Epidermal melanocyte (primary cell): Measurements from ENCODE around the gene CAMK2D.
"Not testable (repeated sequence)": the region's sequence is repeated elsewhere in the genome, so short reads cannot be mapped to it uniquely, and the experiment has no call there.

Experiments
- DNase-seq: peaks from one replicate; pipeline ENCODE4 v3.0.0; 2011; ENCODE audit warnings: low spot score; ENCODE audit not compliant: insufficient read length

Gene CAMK2D

DNA sequence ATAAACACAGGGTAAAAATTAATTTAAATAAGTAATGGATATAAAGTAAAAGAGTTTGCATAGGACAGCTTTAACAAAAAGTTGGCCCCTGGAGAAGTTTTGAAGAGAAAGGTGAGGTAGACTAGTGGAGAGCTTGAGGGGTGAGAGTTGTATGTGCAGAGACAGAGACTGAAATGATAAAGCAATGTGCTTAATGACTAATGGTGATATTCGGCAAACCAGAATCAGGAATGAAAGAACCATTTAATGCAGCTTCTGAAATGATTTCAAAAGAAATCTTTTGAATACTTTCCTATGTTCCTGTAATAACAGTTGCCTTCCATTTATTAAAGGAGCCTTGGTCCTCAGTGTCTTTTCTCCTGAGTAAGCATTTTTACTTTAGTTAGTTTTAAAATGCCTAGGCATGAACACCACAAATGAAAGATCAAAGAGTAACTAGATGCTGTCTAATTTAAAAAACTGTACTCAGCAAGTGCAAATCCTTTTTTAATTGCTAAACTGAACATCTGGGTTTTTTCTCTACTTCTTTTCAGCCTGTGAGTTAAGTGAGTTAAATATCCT is 28.5 kb downstream of the CAMK2D start:
- DNase-seq: no peak

DNA sequence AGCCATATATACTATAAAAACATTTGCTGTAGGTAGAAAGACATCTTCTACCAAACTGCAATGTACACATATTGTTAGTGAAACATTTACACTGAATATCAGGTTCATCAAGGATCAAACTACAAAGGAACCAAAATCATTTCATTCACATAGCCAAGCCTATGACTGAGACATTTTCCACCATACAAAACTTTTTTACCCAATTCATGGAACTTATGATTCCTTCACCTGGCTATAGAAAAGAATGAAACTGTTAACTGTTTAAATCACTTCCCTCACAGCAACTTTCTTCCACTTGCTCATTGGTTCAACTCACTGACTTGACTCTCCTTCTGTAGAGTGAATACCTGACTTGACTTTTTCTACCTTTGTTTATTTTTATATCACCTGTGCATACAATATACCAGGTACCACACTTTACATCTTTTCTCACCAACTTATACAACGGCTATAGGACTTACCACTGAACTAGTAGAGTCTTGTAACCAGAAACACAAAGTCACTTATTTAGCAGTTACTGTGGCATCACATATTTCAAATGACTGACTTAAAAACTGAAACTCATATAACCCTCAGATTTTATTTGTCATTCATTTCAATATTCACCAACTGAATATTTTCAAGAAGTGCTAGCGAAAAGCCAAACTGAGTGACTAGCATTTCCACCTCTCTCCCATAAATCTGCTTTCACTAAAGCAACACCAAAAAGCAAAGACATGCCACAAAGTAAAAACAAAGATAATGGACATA is 30.9 kb downstream of the CAMK2D start:
- DNase-seq: no peak

DNA sequence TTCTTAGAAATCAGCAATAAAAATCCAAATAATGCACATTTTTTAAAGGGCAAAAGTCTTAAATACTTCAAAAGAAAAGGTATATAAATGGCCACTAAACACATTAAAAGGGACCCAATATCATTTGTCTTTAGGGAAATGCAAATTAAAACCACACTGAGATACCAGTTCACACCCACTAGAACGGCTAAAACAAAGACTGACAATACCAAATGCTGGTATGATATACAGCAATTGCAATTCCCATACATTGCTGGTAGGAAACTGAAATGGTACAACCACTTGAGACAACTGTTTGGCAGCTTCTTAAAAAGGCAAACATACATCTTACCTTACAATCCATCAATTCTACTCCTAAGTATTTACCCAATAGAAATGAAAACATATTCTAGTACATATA is 33.7 kb downstream of the CAMK2D start:
- DNase-seq: no peak

DNA sequence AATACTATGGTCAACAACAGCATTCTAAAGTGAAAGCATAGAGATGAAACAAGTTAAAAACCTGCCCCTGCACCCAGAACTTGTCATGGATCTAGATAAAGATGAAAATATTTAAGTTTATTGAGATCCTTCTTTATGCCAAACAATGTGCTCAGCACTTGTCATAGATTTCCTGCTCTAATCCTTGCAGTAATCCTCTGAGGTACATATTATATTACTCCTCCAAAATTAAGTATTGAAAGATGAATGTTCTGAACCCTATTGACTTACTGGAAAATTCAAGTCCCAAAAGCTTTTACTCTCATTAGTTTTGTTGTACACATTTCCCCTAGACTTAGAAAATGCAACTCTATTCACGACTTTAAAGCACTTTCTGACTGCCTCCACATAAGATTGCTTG is 35.6 kb downstream of the CAMK2D start:
- DNase-seq: no peak

- DNase-seq: no peak
These were observed 43.3 kb downstream of the CAMK2D start for GRCh38 chr4:113718252-113718651.

- DNase-seq: no peak
These were observed 49.5 kb downstream of the CAMK2D start for GRCh38 chr4:113711883-113712662.

GRCh38 chr4:113708250-113708649 is 53.3 kb downstream of the CAMK2D start:
- no peak for DNase-seq

GRCh38 chr4:113707048-113707447 is 54.5 kb downstream of the CAMK2D start:
- DNase-seq: no peak

GRCh38 chr4:113705097-113705496 is 56.4 kb downstream of the CAMK2D start:
- not testable (repeated sequence) for DNase-seq

DNA sequence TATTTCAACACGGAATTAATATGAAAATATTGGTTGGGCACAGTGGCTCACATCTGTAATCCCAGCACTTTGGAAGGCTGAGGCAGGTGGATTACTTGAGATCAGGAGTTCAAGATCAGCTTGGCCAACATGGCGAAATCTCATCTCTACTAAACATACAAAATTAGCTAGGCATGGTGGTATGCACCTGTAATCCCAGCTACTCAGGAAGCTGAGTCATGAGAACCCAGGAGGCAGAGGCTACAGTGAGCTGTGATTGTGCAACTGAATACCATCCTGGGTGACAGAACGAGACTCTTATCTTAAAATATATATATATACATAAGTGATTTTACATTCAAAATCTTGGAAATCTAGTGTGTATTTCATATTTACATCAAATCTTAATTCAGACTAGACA is 58.9 kb downstream of the CAMK2D start:
- DNase-seq: not testable (repeated sequence)

GRCh38 chr4:113701169-113701568 is 60.4 kb downstream of the CAMK2D start:
- DNase-seq: no peak

GRCh38 chr4:113700602-113701150 is 60.9 kb downstream of the CAMK2D start:
- no peak for DNase-seq

DNA sequence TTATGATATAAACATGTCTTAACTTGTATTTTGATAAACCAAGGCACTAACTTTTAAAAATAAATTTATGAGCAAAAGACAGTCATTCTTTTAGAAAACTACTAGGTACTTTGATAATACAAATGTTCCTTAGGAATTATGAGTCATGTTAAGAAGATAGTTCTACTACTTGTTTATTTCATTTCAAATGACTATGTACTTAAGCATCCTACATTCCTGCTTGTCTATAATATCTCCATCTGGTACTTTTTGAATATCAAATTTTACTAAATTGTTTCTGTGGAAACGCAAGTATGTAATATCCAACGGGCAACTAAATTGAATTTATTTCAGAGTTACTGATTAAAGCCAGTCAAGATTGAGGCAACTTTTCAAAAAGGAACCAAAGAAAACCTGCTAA is 61.8 kb downstream of the CAMK2D start:
- DNase-seq: no peak

DNA sequence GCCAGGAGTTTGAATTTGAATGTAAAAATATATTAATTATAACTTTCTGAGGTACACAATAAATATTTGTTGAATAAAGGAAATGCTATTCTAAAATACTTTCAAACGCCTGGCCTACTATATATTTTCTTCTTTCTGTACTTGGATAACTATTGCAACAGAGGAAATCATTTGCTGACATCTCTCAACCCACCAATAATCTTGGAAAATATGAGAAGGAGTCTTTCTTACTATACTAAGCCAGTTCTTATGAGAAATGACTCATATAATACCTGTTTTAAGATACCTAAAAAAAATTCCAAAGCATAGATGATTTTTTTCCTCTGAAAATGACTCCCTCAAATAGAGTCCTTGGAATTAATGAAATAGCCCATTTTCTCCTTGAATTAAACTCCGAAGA is 64.1 kb downstream of the CAMK2D start:
- no peak for DNase-seq

DNA sequence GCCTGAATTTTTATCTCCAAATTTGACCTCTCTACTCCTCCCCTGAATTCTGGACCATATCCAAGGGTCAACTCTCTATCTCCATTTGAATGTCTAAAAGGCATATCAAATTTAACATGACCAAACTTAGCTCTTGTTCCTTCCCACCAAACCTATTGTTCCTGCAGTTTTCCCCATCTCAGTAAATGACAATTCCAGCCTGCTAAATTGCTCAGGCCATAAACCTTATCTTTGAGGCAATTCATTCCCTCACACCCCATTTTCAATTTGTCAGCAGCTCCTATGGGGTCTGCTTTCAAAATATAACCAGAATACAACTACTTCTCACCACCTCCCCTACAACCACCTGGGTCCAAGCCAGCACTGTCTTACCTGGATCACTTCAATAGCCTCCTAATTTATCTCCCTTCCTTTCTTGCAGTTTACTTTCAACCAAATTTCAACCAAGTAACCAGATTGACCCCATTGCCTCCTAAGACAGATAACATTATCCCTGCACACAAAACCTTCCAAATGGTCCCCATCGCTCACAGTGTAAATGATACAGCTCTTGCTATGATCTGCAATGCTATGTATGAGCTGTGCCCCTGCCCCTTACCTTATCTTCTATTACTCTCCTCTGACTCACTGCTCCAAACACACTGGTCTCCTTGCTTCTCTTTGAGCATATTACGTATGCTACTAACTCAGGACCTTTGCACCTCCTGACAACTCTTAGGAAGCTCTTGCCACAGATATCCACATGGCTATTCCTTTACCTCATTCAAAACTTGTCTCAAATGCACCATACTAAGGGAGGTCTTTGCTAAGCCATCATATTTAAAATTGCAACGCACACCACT is 66.0 kb downstream of the CAMK2D start:
- no peak for DNase-seq

- no peak for DNase-seq
These were observed 67.5 kb downstream of the CAMK2D start for GRCh38 chr4:113694008-113694407.

DNA sequence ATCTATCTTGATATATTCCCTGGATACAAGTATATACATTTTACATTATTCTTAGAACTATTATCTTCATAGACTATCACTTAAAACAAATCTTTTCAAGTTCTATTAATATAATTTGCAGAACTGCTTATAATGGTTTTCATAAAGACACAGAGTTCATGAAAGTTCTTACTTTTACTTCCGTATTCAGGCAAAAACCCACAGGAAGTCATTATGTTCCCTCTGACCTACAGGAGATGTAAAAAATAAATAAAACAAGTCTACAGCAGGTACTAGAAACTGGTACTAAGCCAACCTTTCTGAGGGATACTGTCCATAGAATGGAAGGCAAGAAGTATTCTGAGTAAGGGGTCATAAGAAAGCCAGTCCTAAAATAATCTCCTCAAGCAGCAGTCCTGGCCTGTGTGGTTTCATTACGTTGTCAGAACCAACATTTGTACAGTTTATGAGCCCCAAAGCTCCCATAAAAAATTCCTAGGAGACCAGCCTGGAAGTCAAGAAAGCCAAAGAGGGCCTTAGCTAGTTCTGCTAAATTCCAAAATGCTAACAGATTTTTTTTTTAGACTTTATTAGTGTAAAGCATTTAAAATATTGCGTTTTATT is 68.6 kb downstream of the CAMK2D start:
- DNase-seq: no peak

DNA sequence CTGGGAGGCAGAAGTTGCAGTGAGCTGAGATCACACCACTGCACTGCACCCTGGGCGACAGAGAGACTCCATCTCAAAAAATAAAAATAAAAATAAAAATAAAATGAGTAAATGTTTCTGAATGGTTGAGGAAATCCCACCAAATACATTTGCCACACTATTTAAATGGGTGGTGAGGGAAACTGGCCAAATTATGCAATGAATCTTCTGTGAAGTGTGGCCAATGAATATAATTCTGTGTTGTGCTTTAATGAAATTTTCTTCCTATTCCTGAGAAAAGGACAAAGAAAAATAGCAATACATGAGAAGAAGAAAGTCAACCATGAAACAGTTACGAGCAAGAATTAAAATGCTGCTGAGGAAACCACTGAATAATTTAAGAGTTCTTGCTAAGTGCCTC is 69.9 kb downstream of the CAMK2D start:
- no peak for DNase-seq

- no peak for DNase-seq
These were observed 72.1 kb downstream of the CAMK2D start for GRCh38 chr4:113689394-113689793.

DNA sequence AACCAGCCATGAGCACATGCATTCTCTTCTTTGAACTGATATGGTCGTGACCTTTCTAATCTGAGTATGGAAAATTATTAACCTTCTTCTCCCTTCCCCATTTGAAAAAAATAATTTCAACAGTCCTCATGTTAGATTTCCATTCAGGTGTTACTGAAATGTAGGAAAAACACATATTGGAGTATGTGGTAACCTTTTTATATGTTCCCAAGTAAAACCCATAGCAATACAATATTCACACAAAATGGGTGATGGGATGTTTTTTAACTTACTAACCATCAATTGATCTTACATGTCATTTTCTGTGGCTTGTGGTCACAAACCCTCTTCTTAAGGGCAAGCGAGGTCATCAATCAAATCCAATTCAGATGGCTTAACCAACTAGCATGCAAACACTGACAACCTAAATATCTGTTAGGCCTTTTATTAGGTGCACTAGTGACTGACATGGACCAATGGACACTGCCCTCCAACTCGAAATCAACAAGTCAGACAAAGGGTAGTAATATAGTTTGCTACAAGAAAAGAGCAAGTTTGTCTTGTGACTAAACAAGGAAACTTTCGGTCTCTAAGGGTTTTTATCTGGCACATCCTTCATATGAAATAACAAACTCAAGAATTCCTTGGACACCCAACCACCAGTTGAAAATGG is 74.3 kb downstream of the CAMK2D start:
- no peak for DNase-seq
